ENCODE measurements around the gene SORCS3.

GRCh38 chr10:104642658-104643302 is 1.7 kb downstream of the SORCS3 start:
- TF ChIP-seq CTCF (IDR thresholded peaks at IDR 0.05): peak in 11 of 12 donors; percentile 11 to 43 (median 26)
- no peak for TF ChIP-seq POLR2A (IDR thresholded peaks at IDR 0.05)
